ENCODE measurements around the gene KAT7. TPM values are rescaled to one million over a fixed set of nuclear protein-coding genes. Genes with fewer than 3 reads are reported as not detected.

Gene KAT7
- total RNA-seq, 1 donor from 2014 or later, result 95.0 TPM

DNA sequence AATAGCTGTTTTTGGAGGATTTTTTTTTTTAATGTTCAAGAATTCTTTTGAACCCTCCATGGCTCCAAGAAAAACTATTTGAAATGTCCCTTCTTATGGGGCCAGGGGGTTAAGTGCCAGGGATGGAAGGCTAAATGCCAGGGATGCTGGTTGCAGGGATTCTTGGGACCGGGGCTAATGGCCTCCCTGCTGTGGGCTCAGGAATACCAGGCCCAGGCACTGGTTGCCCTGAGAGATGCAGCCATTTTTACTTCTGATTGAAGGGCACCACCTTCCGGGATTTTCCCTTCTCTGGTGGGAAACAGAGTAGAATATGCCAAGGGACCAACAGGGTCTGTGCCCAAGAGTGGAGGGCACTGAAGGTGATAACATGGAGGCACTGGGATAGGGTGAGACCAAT is 10.9 kb upstream of the KAT7 start:
- Mint-ChIP-seq H3K27ac (no peak overlapping the region), H3K27me3 (no peaks in the 10 kb centered on the region), H3K9me3 (no peaks in the 10 kb centered on the region), H3K4me3 (no peak overlapping the region), H3K36me3 (ENCODE audit: low read depth) (no peaks in the 10 kb centered on the region), H3K4me1 (no peaks in the 10 kb centered on the region)
- TF ChIP-seq CTCF (IDR thresholded peaks at IDR 0.05), result no peak
- ChIA-PET POLR2A (no interaction called here), CTCF (interaction anchor here (0.8 to 2.5 kb wide), 3 partner anchors 69 to 207 kb away, joined by 3 to 14 read pairs (median 4); partner anchors contain the start of gene SLC35B1)
- intact Hi-C loops (cut with micrococcal nuclease), result no loop called here
- DNase-seq (no peak), ATAC-seq (ENCODE audit: low read depth) (no peak)

DNA sequence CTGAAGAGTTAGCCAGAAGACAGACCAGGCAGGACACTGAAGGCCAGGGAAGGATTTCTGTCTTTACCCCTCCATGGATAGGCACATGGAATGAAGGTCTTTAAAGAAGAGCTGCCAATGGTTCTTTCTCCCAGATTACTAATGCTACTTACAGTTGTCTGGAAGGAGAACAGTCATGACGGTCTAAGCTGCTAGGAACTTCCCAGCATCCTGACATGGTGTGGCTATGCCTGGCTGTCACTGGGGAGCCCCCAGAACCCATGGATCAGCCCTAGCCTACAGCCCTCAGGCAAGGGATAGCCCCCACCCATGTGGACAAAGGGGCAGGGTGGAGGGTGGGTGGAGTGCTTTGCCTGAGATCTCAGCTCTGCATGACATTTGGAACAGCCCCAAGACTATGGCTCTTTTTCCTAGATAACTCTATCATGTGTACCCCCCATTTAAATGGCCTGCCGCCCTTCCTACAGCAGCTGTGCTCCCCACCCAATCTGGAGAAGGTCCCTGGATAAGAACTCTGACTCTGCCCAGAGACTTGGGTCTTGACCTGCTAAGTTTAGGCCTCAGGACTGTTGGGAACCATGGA is 9.2 kb upstream of the KAT7 start:
- ChIA-PET CTCF (interaction anchor here (0.9 to 2.5 kb wide), 7 partner anchors 8 to 212 kb away, joined by 3 to 14 read pairs (median 3); partner anchors contain the start of genes FAM117A and SLC35B1), POLR2A (interaction anchor here (1.0 kb wide), 1 partner anchor 9 kb away, joined by 4 read pairs; the partner anchor contains the start of gene KAT7)
- no peaks in the 10 kb centered on the region for H3K4me1 Mint-ChIP-seq
- no peaks in the 10 kb centered on the region for H3K36me3 Mint-ChIP-seq (ENCODE audit: low read depth)
- no peak for TF ChIP-seq CTCF (IDR thresholded peaks at IDR 0.05)
- H3K4me3 Mint-ChIP-seq, result no peak overlapping the region
- intact Hi-C loops (cut with micrococcal nuclease), result loop anchor here (1.0 to 2.0 kb wide), 2 partner anchors 71 to 210 kb away; no protein-coding TSS in a partner anchor
- H3K27me3 Mint-ChIP-seq, result no peaks in the 10 kb centered on the region
- ATAC-seq (ENCODE audit: low read depth), result no peak
- DNase-seq, result no peak
- H3K9me3 Mint-ChIP-seq, result no peaks in the 10 kb centered on the region
- no peak overlapping the region for H3K27ac Mint-ChIP-seq

DNA sequence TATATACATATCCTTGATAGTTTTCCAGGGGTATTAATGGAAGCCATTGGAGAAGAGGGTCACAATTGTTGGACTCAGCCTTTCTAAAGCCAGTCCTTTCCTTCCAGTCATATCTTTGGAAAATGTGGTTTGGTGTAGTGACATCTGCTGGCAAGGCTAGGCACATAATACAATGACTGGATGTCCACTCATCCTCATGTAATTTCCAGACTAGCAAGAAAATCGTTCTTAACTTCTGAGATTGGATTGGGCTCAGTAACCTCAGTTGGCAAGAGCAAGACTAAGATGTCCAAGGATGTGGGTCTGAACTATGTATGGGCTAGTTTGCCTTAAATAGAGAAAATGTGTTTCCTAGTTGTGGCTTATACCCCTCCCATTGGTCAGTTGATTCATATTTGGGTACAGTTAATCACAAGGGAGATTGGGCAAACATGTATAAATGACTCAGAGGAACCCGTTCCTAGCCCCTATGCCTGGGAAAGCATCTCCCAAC is 8.7 kb upstream of the KAT7 start:
- no peaks in the 10 kb centered on the region for H3K9me3 Mint-ChIP-seq
- H3K27me3 Mint-ChIP-seq, result no peaks in the 10 kb centered on the region
- no peak overlapping the region for H3K4me3 Mint-ChIP-seq
- intact Hi-C loops (cut with micrococcal nuclease), result loop anchor here (1.0 to 2.0 kb wide), 2 partner anchors 71 to 211 kb away; no protein-coding TSS in a partner anchor
- ChIA-PET CTCF (interaction anchor here (0.9 to 2.5 kb wide), 7 partner anchors 8 to 212 kb away, joined by 3 to 14 read pairs (median 3); partner anchors contain the start of genes FAM117A and SLC35B1), POLR2A (interaction anchor here (1.0 kb wide), 1 partner anchor 8 kb away, joined by 4 read pairs; the partner anchor contains the start of gene KAT7)
- H3K4me1 Mint-ChIP-seq, result no peaks in the 10 kb centered on the region
- no peak for DNase-seq
- no peak for ATAC-seq (ENCODE audit: low read depth)
- TF ChIP-seq CTCF (IDR thresholded peaks at IDR 0.05), result no peak
- no peaks in the 10 kb centered on the region for H3K36me3 Mint-ChIP-seq (ENCODE audit: low read depth)
- H3K27ac Mint-ChIP-seq, result no peak overlapping the region

- no peaks in the 10 kb centered on the region for H3K9me3 Mint-ChIP-seq
- ChIA-PET CTCF (interaction anchor here (0.6 to 1.3 kb wide), 2 partner anchors 40 to 74 kb away, joined by 4 read pairs; no protein-coding TSS in a partner anchor), POLR2A (interaction anchor here (0.7 to 2.5 kb wide), 4 partner anchors 19 to 75 kb away, joined by 3 to 9 read pairs (median 3); partner anchors contain the start of genes FAM117A and SLC35B1)
- DNase-seq (no peak), ATAC-seq (ENCODE audit: low read depth) (no peak)
- TF ChIP-seq CTCF (IDR thresholded peaks at IDR 0.05), result no peak
- no peak overlapping the region for H3K27ac Mint-ChIP-seq
- no peak overlapping the region for H3K4me3 Mint-ChIP-seq
- peaks cover 2% of the 10 kb centered on the region for H3K36me3 Mint-ChIP-seq (ENCODE audit: low read depth)
- no peaks in the 10 kb centered on the region for H3K27me3 Mint-ChIP-seq
- intact Hi-C loops (cut with micrococcal nuclease), result no loop called here
- H3K4me1 Mint-ChIP-seq, result peaks cover 12% of the 10 kb centered on the region
Observed at GRCh38 chr17:49783071-49783715, 5.3 kb upstream of the KAT7 start.

GRCh38 chr17:49783791-49784190 is 4.7 kb upstream of the KAT7 start:
- intact Hi-C loops (cut with micrococcal nuclease), result no loop called here
- no peaks in the 10 kb centered on the region for H3K9me3 Mint-ChIP-seq
- ChIA-PET CTCF (interaction anchor here (0.6 to 1.3 kb wide), 2 partner anchors 41 to 75 kb away, joined by 4 read pairs; no protein-coding TSS in a partner anchor), POLR2A (interaction anchor here (0.7 to 2.5 kb wide), 4 partner anchors 20 to 75 kb away, joined by 3 to 9 read pairs (median 3); partner anchors contain the start of genes FAM117A and SLC35B1)
- H3K4me3 Mint-ChIP-seq, result no peak overlapping the region
- peaks cover 7% of the 10 kb centered on the region for H3K36me3 Mint-ChIP-seq (ENCODE audit: low read depth)
- no peak for TF ChIP-seq CTCF (IDR thresholded peaks at IDR 0.05)
- H3K27me3 Mint-ChIP-seq, result no peaks in the 10 kb centered on the region
- ATAC-seq (ENCODE audit: low read depth), result no peak
- no peak overlapping the region for H3K27ac Mint-ChIP-seq
- no peak for DNase-seq
- peaks cover 14% of the 10 kb centered on the region for H3K4me1 Mint-ChIP-seq
